Heart right ventricle (tissue), 16 donors: ENCODE data around the gene RET. TPM values are rescaled to one million over a fixed set of nuclear protein-coding genes. Genes with fewer than 3 reads are reported as not detected.
"Not testable (repeated sequence)": the region's sequence is repeated elsewhere in the genome, so short reads cannot be mapped to it uniquely, and the experiment has no call there.

Source experiments
- ATAC-seq, 8 donors: fragments of 200-7000 bp; cut with Tn5 transposase; one replicate each; pipeline ENCODE4 v1.9.1; 2020; ENCODE audit warnings: mild to moderate bottlenecking in 8 of 8, moderate library complexity in 8 of 8, moderate number of reproducible peaks in 1 of 8
- DNase-seq, 2 donors: peaks; one replicate each; pipeline ENCODE4 v3.0.0-alpha.2; 2020
- H3K27ac ChIP-seq, 10 donors: fragments of 200-600 bp; sonication (generic) in 2 of 10; one replicate each; pipeline versions ENCODE4 v1.5.0 to v1.8.0; 2020 to 2022; ENCODE audit warnings: mild to moderate bottlenecking in 3 of 10
- H3K27me3 ChIP-seq, 7 donors: fragments of 200-600 bp; one replicate each; pipeline ENCODE4 v1.8.0; 2021 to 2022; ENCODE audit warnings: mild to moderate bottlenecking in 2 of 7
- H3K36me3 ChIP-seq, 9 donors: fragments of 200-600 bp; sonication (generic) in 1 of 9; one replicate each; pipeline versions ENCODE4 v1.5.0 to v1.8.0; 2020 to 2022; ENCODE audit warnings: mild to moderate bottlenecking in 2 of 9
- H3K4me1 ChIP-seq, 9 donors: fragments of 200-600 bp; sonication (generic) in 1 of 9; one replicate each; pipeline versions ENCODE4 v1.5.0 to v1.8.0; 2020 to 2022; ENCODE audit warnings: mild to moderate bottlenecking in 4 of 9
- H3K4me3 ChIP-seq, 10 donors: fragments of 200-600 bp; sonication (generic) in 2 of 10; one replicate each; pipeline versions ENCODE4 v1.5.0 to v1.8.0; 2020 to 2022; ENCODE audit warnings: mild to moderate bottlenecking in 7 of 10, moderate library complexity in 2 of 10
- H3K9me3 ChIP-seq, 11 donors: fragments of 200-600 bp in 10 of 11; sonication (generic) in 2 of 11; one replicate each; pipeline versions ENCODE4 v1.5.0 to v1.8.0; 2013 to 2022; ENCODE audit warnings: mild to moderate bottlenecking in 2 of 11, control low read depth in 1 of 11, moderate library complexity in 1 of 11
- CTCF ChIP-seq, 9 donors: fragments of 200-600 bp; sonication (generic) in 2 of 9; IDR thresholded peaks; one replicate each; pipeline versions ENCODE4 v1.5.0 to v1.8.0; 2021 to 2022; ENCODE audit warnings: antibody characterized with exemption in 9 of 9, mild to moderate bottlenecking in 5 of 9, moderate library complexity in 1 of 9
- WGBS, 2 donors: extraction: QIAGEN DNeasy Blood & Tissue Kit; methylation state at CpG; one replicate each; pipeline ENCODE4 v1.1.7; 2013; ENCODE audit warnings: inconsistent platforms in 1 of 2; 5-methylcytosine and 5-hydroxymethylcytosine counted together
- intact Hi-C, 10 donors: fragments of 100-400 bp; cut with DNase I; formaldehyde crosslinking; loops; one replicate each; pipeline versions ENCODE4 v1.11.1 to v1.14.2; 2022
- polyA plus RNA-seq, 2 donors: library from polyadenylated mRNA; stranded (reverse); fragments of 200-250 nt; gene quantifications; one replicate each; pipeline ENCODE4 v1.2.3, GENCODE V29; 2013
- total RNA-seq, 10 donors: library from RNA; stranded (reverse); fragmentation: NEBNext Ultra II Directional in 3 of 10; extraction: Animal tissue kit (Norgen Biotek cat#: 25700) in 3 of 10; gene quantifications; one replicate each; pipeline versions ENCODE4 v1.2.1 to v1.2.4, GENCODE V29; 2021 to 2023
- donor health status: Arrhythmogenic right ventricular cardiomyopathy.
- donor health status: ischemic (EF 13 %, LVEDD 7.1; RV severe dilation, severe dysfunction).
- donor health status: healthy with polysubstance abuse.
- donor health status: DM: no; HTN: yes; CAD: no.
- donor health status: DM: no; HTN: no; CAD: no.
- donor health status: ischemic (EF 25% LVEDD 6.9; RV normal size, moderate dysfunction).
- donor health status: ischemic (EF 25% LVEDD 5.7; RV mildly dilated, moderate dysfunction).
- donor health status: healthy.
- donor health status: DM: yes; HTN: yes; CAD: no.
- donor health status: Ischemic cardiomyopathy.
- donor health status: ischemic (EF 35%, LVEDD 5.7; RV mildly dilated, moderate dysfunction).
- donor health status: nonischemic (EF 11% LVEDD 7.7; RV severe dilation, severe dysfunction).
- donor health status: DM: yes; HTN: yes; CAD: no.
- donor health status: PGD.
- donor health status: ischemic (EF 29% LVEDD 5.4; RV normal size, mild dysfunction).
- donor health status: nonischemic (EF 23%, LVEDD 6.1; RV moderate dilation, normal function).

Gene RET
- total and polyA plus RNA-seq, 12 donors: 0.38 to 2.6 (median 1.2) TPM

DNA sequence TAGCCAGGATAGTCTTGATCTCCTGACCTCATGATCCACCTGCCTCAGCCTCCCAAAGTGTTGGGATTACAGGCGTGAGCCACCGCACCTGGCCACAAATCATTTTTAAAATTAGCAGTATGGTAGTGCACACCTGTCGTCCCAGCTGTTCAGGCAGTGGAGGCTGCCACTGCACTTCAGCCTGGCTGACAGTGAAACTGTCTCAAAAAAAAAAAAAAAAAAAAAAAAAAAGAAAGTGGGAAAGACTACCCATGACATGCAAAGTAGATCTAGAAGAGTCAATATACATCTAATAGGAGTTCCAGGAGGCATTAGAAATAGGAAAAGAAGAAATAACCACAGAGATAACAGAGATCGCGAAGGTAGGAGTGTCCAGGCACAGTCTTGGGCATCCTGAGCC, 64.6 kb downstream of the RET start:
- ATAC-seq (no peak), DNase-seq (no peak)
- H3K4me1 ChIP-seq: peaks cover 3 to 74% (median 19%) of the 10 kb centered on the region in 9 donors
- intact Hi-C loops: no loop called here
- WGBS, 2 donors: 91 to 98% methylated on average over 5 of the region's 5 CpGs
- no peaks in the 10 kb centered on the region for H3K27me3 ChIP-seq
- H3K27ac ChIP-seq: peak overlapping the region in 1 of 10 donors; percentile 97
- TF ChIP-seq CTCF (IDR thresholded peaks at IDR 0.05): no peak
- no peaks in the 10 kb centered on the region for H3K36me3 ChIP-seq
- no peaks in the 10 kb centered on the region for H3K9me3 ChIP-seq
- no peak overlapping the region for H3K4me3 ChIP-seq

GRCh38 chr10:43145311-43145710, 68.4 kb downstream of the RET start:
- intact Hi-C loops: no loop called here

DNA sequence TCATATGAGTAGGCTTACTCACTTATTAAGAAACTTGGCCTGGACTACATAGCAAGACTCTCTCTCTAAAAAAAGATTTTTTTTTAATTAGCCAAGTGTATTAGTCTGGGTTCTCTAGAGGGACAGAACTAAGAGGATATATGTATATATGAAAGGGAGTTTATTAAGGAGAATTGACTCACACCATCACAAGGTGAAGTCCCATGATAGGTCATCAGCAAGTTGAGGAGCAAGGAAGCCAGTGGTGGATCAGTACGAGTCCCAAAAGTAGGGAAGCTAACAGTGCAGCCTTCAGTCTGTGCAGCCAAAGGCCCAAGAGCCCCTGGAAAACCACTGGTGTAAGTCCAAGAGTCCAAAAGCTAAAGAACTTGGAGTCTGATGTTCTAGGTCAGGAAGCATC, 69.1 kb downstream of the RET start:
- H3K4me3 ChIP-seq, H3K27me3 ChIP-seq, H3K36me3 ChIP-seq, ATAC-seq, intact Hi-C loops, H3K27ac ChIP-seq, DNase-seq: not testable (repeated sequence)
- Histone ChIP-seq H3K4me1 (peaks cover 0 to 55% (median 0%) of the 10 kb centered on the region in 9 donors), H3K9me3 (peaks cover 0 to 20% (median 0%) of the 10 kb centered on the region in 11 donors)
- 88 to 91% methylated on average over 1 of the region's 1 CpG for whole genome bisulfite sequencing, 2 donors

More at GRCh38 chr10:43145311-43145710, 68.4 kb downstream of the RET start:
- no peak for DNase-seq
- Histone ChIP-seq H3K27me3 (no peaks in the 10 kb centered on the region), H3K4me3 (no peak overlapping the region), H3K36me3 (no peaks in the 10 kb centered on the region), H3K9me3 (peaks cover 0 to 20% (median 0%) of the 10 kb centered on the region in 11 donors), H3K27ac (no peak overlapping the region), H3K4me1 (peaks cover 0 to 54% (median 0%) of the 10 kb centered on the region in 9 donors)
- no peak for TF ChIP-seq CTCF (IDR thresholded peaks at IDR 0.05)
- no peak for ATAC-seq
- WGBS, 2 donors: 88 to 98% methylated on average over 6 of the region's 6 CpGs

DNA sequence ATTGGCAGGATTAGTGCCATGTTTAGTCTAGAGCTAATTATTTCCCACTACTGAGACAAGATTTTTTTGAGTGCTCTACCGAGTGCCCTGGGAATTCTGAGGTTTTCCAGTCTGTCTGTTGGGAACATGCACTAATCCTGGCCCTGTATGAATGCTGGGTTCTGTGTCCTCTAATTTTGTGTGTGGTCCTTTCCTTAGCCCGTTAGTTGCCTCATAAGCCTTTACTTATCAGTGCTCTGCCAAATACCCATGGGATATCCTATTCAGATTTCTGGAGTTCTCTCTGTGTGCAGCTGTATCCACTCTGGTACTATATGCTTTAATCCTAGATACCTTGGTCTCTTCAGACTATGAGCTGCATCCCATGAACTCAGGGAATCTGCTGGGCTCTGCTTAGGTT, 74.5 kb downstream of the RET start:
- Histone ChIP-seq H3K27ac (peak overlapping the region in 1 of 10 donors; percentile 2), H3K4me1 (peaks cover 0 to 41% (median 10%) of the 10 kb centered on the region in 9 donors), H3K27me3 (no peaks in the 10 kb centered on the region), H3K9me3 (peaks cover 0 to 20% (median 0%) of the 10 kb centered on the region in 11 donors), H3K4me3 (no peak overlapping the region), H3K36me3 (no peaks in the 10 kb centered on the region)
- peak in 2 of 8 donors; percentile 18 to 61 for ATAC-seq
- TF ChIP-seq CTCF (IDR thresholded peaks at IDR 0.05): no peak
- 55 to 64% methylated on average over 2 of the region's 2 CpGs for WGBS, 2 donors
- DNase-seq: no peak
- intact Hi-C loops: no loop called here

DNA sequence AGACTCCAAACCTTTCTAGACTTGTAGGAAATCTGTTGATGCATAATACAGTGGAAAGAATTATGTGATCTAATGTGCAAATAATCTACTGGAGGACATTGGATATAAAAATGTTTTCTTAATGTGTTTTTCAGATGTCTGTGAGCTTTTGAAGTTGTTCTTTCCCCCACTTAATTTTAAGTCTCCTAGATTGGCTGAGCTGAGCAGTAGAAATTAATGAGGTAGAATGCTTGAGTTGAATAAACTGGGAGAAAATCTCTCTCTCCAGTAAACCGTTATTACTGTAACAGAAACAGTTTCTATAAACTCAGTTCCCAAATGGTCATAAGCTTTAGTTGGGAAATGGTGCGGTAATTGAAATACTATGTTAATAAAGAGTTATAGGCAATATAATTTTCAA, 77.0 kb downstream of the RET start:
- intact Hi-C loops: no loop called here
- H3K9me3 ChIP-seq: peaks cover 0 to 8% (median 0%) of the 10 kb centered on the region in 11 donors
- H3K27ac ChIP-seq: no peak overlapping the region
- TF ChIP-seq CTCF (IDR thresholded peaks at IDR 0.05): no peak
- no peaks in the 10 kb centered on the region for H3K36me3 ChIP-seq
- WGBS, 2 donors: 81 to 86% methylated on average over 2 of the region's 2 CpGs
- no peaks in the 10 kb centered on the region for H3K27me3 ChIP-seq
- DNase-seq: no peak
- H3K4me1 ChIP-seq: peaks cover 0 to 51% (median 10%) of the 10 kb centered on the region in 9 donors
- ATAC-seq: no peak
- no peak overlapping the region for H3K4me3 ChIP-seq
